HFFc6 (cell line): ENCODE data around the gene UMAD1. TPM values are rescaled to one million over a fixed set of nuclear protein-coding genes. Genes with fewer than 3 reads are reported as not detected.

ENCODE experiments used
- DNase-seq: peaks from one replicate; pipeline ENCODE4 v3.0.0-alpha.2; 2018
- H3K27ac Mint-ChIP-seq: 2 replicates; pipeline ENCODE4 v1.8.0; 2020; ENCODE audit warnings: mild to moderate bottlenecking, mixed read lengths
- H3K27me3 Mint-ChIP-seq: 2 replicates; pipeline ENCODE4 v1.8.0; 2021; ENCODE audit warnings: mild to moderate bottlenecking, moderate library complexity, mixed read lengths; ENCODE audit not compliant: insufficient read depth
- H3K36me3 Mint-ChIP-seq: 2 replicates; pipeline ENCODE4 v1.8.0; 2021; ENCODE audit warnings: low read depth, mixed read lengths
- H3K4me1 Mint-ChIP-seq: 2 replicates; pipeline ENCODE4 v1.8.0; 2020; ENCODE audit warnings: low read depth, mixed read lengths
- H3K4me3 Mint-ChIP-seq: 2 replicates; pipeline ENCODE4 v1.8.0; 2020; ENCODE audit warnings: mild to moderate bottlenecking, moderate library complexity, mixed read lengths
- H3K9me3 Mint-ChIP-seq: 2 replicates; pipeline ENCODE4 v1.8.0; 2020; ENCODE audit warnings: mild to moderate bottlenecking, mixed read lengths
- CTCF ChIP-seq: fragments of 200-600 bp; sonication (generic); IDR thresholded peaks from 2 replicates; pipeline ENCODE4 v1.5.0; 2021; ENCODE audit warnings: antibody characterized with exemption, mild to moderate bottlenecking
- total RNA-seq, 6 experiments: library from RNA; stranded (reverse); fragmentation: NEBNext Ultra II Directional; extraction: Animal tissue kit (Norgen Biotek cat#: 25700); gene quantifications; 2 replicates in 1 of 6; 3 replicates in 5 of 6; pipeline ENCODE4 v1.2.3, GENCODE V29; 2021

Gene UMAD1
- total RNA-seq, 6 experiments from 2014 or later = 11.6 to 14.6 (median 12.1) TPM

- no peaks in the 10 kb centered on the region for H3K4me1 Mint-ChIP-seq
- no peak overlapping the region for H3K4me3 Mint-ChIP-seq
- H3K27me3 Mint-ChIP-seq = no peaks in the 10 kb centered on the region; the same call in 1 of the 2 replicates
- H3K27ac Mint-ChIP-seq = no peak overlapping the region
- peaks cover 5% of the 10 kb centered on the region; the same call in 1 of the 2 replicates for H3K36me3 Mint-ChIP-seq
- no peak for TF ChIP-seq CTCF
- DNase-seq = no peak
- H3K9me3 Mint-ChIP-seq = peaks cover 5% of the 10 kb centered on the region
Observed at GRCh38 chr7:7664291-7664690, 23.7 kb downstream of the UMAD1 start.

DNA sequence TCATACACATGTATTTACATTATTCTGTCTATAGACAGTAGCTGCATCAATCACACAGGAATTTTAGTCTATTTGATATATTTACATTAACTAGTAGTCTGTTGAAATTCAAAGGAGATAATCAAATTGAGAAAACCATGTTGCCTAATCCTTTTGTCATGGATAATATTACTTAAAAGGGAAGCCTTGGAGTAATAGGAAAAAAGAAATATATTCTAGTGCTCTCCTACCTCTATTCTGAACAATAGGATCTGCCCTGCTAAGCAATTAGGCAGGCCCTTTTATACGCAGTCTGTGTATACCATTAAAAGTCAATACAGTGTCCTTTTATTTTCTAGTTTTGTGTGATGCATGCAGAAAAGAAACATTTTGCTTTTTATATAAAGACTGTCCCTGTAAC is 24.5 kb downstream of the UMAD1 start:
- no peaks in the 10 kb centered on the region for H3K4me1 Mint-ChIP-seq
- no peak for TF ChIP-seq CTCF
- H3K27me3 Mint-ChIP-seq = no peaks in the 10 kb centered on the region
- no peaks in the 10 kb centered on the region for H3K9me3 Mint-ChIP-seq
- DNase-seq = no peak
- H3K27ac Mint-ChIP-seq = no peak overlapping the region
- no peaks in the 10 kb centered on the region for H3K36me3 Mint-ChIP-seq
- H3K4me3 Mint-ChIP-seq = no peak overlapping the region

DNA sequence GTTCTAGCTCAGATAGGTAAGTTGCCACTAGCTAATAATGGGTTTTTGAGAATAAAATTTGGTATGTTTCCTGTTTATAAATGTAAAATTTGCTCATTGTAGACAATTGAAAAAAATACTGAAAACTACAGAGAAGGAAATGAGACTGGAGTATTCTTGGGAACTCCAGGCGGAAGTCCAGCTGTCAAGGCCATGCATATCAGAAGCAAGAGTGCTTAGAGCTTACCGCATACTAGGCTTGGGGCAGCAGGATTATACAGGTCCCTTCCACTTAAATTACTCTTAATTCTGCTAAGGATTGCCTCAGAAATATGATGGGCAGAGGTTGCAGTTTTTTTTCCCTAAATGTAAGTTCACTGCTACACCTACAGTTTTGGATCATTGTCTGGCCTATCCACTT is 26.6 kb downstream of the UMAD1 start:
- TF ChIP-seq CTCF = no peak
- DNase-seq = no peak
- Mint-ChIP-seq H3K4me3 (no peak overlapping the region), H3K27me3 (no peaks in the 10 kb centered on the region), H3K27ac (no peak overlapping the region), H3K9me3 (no peaks in the 10 kb centered on the region), H3K4me1 (no peaks in the 10 kb centered on the region), H3K36me3 (no peaks in the 10 kb centered on the region)

DNA sequence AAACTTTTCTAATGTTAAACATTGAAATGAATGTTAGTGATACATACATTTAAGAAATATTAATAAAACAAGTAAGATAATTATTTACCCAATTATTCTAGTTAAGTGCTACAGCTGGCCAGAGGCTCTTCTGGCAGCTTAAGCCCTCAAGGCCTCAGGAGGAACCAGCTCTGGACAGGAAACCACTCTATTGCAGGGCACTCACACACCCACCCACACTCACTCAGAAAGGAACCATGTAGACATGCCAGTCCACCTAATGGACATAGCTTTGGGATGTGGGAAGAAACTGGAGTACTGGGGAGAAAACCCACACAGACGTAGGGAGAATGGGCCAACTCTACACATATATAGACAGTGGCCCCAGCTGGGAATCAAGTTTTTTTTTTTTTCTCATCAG is 28.2 kb downstream of the UMAD1 start:
- DNase-seq = no peak
- Mint-ChIP-seq H3K27me3 (no peaks in the 10 kb centered on the region), H3K36me3 (no peaks in the 10 kb centered on the region), H3K27ac (no peak overlapping the region), H3K4me1 (no peaks in the 10 kb centered on the region), H3K9me3 (no peaks in the 10 kb centered on the region), H3K4me3 (no peak overlapping the region)
- no peak for TF ChIP-seq CTCF

DNA sequence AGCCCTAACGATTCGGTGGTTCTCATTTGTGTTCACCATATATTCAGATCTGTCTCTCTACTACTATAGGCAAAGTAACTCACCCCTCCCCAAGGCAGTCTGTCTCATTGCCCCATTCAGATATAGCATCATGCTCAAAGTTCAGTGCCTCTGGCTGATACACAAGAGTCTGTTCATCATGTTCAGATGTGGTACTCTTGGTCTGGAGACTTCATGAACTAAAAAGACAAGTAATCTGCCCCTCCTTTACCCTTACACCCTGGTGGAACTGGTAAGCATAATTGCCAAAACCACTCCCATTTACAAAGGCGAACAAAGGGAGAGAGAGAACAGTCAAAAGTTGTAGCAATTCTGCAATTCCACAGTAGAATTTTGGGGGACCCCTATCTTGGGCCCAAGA is 29.9 kb downstream of the UMAD1 start:
- no peaks in the 10 kb centered on the region for H3K27me3 Mint-ChIP-seq
- H3K4me1 Mint-ChIP-seq = no peaks in the 10 kb centered on the region
- H3K9me3 Mint-ChIP-seq = no peaks in the 10 kb centered on the region
- no peak overlapping the region for H3K4me3 Mint-ChIP-seq
- DNase-seq = no peak
- H3K27ac Mint-ChIP-seq = no peak overlapping the region
- no peak for TF ChIP-seq CTCF
- no peaks in the 10 kb centered on the region for H3K36me3 Mint-ChIP-seq

GRCh38 chr7:7671361-7671760 is 30.8 kb downstream of the UMAD1 start:
- no peak overlapping the region for H3K27ac Mint-ChIP-seq
- H3K36me3 Mint-ChIP-seq = no peaks in the 10 kb centered on the region
- no peaks in the 10 kb centered on the region for H3K27me3 Mint-ChIP-seq
- no peak for TF ChIP-seq CTCF
- no peak for DNase-seq
- no peaks in the 10 kb centered on the region for H3K9me3 Mint-ChIP-seq
- H3K4me3 Mint-ChIP-seq = no peak overlapping the region
- H3K4me1 Mint-ChIP-seq = no peaks in the 10 kb centered on the region
